Measurements from ENCODE around the gene H2BK1. TPM values are rescaled to one million over a fixed set of nuclear protein-coding genes. Genes with fewer than 3 reads are reported as not detected.

H2BK1 gene
- total and polyA plus RNA-seq, 4 donors: 0.52 TPM; not detected in 3

DNA sequence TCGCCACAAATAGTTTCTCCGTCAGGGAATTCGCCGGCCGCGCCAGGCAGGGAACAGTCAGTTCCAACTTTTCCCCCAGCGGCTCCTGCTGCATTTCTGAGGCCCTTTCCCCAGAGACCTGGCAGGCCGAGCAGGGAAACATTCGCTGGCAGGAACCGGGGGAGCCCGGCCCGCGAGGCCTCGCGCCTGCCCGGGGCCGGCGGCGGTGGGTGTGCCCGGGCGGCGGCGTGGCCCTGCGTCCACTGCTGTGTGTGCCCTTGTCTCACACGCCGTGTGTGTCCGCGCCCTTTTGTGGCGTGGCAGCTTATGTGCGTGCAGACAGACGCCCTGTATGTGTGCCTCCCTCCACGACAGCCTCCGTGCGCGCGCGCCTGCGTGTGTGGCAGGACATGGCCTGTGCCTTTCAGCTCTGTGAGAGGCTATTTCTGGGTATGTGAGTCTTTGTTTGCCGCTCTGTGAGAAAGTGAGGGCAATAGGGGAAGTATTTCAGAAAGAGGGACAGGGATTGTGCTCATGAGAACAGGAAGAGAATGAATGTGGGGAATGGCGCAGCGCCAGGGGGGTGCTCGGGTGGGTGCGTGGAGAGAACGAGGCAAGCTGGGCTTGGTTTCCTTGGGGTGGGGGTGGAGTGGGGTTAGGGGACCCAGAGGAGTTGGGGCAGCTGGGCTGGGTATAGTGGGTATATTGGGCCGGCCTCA is 38.9 kb upstream of the H2BK1 start:
- TF ChIP-seq, protein P1, sequence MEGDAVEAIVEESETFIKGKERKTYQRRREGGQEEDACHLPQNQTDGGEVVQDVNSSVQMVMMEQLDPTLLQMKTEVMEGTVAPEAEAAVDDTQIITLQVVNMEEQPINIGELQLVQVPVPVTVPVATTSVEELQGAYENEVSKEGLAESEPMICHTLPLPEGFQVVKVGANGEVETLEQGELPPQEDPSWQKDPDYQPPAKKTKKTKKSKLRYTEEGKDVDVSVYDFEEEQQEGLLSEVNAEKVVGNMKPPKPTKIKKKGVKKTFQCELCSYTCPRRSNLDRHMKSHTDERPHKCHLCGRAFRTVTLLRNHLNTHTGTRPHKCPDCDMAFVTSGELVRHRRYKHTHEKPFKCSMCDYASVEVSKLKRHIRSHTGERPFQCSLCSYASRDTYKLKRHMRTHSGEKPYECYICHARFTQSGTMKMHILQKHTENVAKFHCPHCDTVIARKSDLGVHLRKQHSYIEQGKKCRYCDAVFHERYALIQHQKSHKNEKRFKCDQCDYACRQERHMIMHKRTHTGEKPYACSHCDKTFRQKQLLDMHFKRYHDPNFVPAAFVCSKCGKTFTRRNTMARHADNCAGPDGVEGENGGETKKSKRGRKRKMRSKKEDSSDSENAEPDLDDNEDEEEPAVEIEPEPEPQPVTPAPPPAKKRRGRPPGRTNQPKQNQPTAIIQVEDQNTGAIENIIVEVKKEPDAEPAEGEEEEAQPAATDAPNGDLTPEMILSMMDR (IDR thresholded peaks at IDR 0.05; ENCODE audit: control extremely low read depth, extremely low read depth): no peak
- Histone ChIP-seq H3K27ac (ENCODE audit: low read depth in 1 of 2, low read length in 1 of 2) (peak overlapping the region; percentile 84 to 97), H3K27me3 (ENCODE audit: control insufficient read depth in 3 of 3, insufficient read depth in 3 of 3, low read length in 2 of 3) (peaks cover 0 to 2% (median 0%) of the 10 kb centered on the region in 3 donors), H3K36me3 (ENCODE audit: control insufficient read depth in 4 of 4, insufficient read depth in 4 of 4, low read length in 4 of 4) (no peaks in the 10 kb centered on the region), H3K9ac (ENCODE audit: insufficient read depth in 1 of 2, low read length in 2 of 2) (peak overlapping the region; percentile 4 to 57), H3K4me1 (ENCODE audit: control insufficient read depth in 5 of 5, insufficient read depth in 5 of 5, low read length in 5 of 5) (peaks cover 0 to 74% (median 20%) of the 10 kb centered on the region in 5 donors), H3K4me3 (peak overlapping the region; percentile 12), H3K9me3 (ENCODE audit: control insufficient read depth in 4 of 4, insufficient read depth in 3 of 4, low read length in 3 of 4) (no peaks in the 10 kb centered on the region)
- 3% methylated on average over 43 to 45 of the region's 45 CpGs for WGBS, 2 donors
- peak; percentile 66 to 80 (median 74) for DNase-seq
- peak; percentile 5 for ATAC-seq (ENCODE audit: insufficient read depth, low FRiP score)

DNA sequence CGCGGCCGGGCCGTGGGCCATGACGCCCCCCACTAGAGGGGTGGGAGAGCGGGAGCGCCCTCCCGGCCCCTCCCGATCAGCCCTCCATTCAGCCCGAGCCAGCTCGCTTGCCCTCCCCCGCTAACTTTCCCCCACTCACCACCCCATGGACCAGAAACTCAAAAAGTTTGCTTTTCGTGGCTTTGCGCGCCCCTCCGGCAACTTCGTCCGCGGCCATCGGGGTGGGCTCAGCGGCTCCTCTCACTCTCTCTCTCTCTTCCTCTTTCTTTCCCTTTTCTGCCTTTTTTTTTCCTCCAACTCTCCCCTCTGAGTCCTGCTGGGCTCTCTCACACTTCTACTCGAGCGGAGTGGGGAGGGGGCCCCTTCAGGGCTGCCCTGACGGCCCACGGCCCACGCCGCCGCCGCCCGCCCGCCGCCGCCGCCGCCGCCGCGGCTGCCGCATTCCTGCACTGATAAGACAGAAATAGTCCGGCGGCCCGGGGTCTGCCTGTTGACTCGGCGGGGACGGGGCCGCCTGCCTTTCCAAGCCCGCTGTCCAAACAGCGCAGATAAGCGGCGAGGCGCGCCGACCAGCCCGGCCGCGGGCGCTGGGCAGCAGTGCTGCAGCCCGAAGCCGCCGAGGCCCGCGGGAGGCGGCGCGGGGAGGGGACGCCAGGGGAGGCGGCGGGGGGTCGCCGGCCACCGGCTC is 38.2 kb upstream of the H2BK1 start, which contains the start of gene SMARCD3:
Gene SMARCD3, minus strand, starts transcription at position 349 of the 688 bp plus-strand sequence. Its CDS starts 132 bp downstream, at position 217.
- peak within 1 kb of the TSS; percentile 54 for H3K4me3 ChIP-seq
- H3K27me3 ChIP-seq (ENCODE audit: control insufficient read depth in 3 of 3, insufficient read depth in 3 of 3, low read length in 2 of 3): peaks cover 0 to 2% (median 0%) of the 10 kb centered on the region in 3 donors
- peaks cover 0 to 78% (median 19%) of the 10 kb centered on the region in 5 donors for H3K4me1 ChIP-seq (ENCODE audit: control insufficient read depth in 5 of 5, insufficient read depth in 5 of 5, low read length in 5 of 5)
- DNase-seq (peak; percentile 85 to 90 (median 89)), ATAC-seq (ENCODE audit: insufficient read depth, low FRiP score) (peak; percentile 43)
- TF ChIP-seq, protein P1 (IDR thresholded peaks at IDR 0.05; ENCODE audit: control extremely low read depth, extremely low read depth): no peak
- peak within 1 kb of the TSS; percentile 4 to 71 for H3K9ac ChIP-seq (ENCODE audit: insufficient read depth in 1 of 2, low read length in 2 of 2)
- WGBS, 2 donors: 1 to 2% methylated on average over 43 to 71 of the region's 71 CpGs
- H3K36me3 ChIP-seq (ENCODE audit: control insufficient read depth in 4 of 4, insufficient read depth in 4 of 4, low read length in 4 of 4): no peaks in the 10 kb centered on the region
- peak within 1 kb of the TSS; percentile 84 to 97 for H3K27ac ChIP-seq (ENCODE audit: low read depth in 1 of 2, low read length in 1 of 2)
- H3K9me3 ChIP-seq (ENCODE audit: control insufficient read depth in 4 of 4, insufficient read depth in 3 of 4, low read length in 3 of 4): no peaks in the 10 kb centered on the region

DNA sequence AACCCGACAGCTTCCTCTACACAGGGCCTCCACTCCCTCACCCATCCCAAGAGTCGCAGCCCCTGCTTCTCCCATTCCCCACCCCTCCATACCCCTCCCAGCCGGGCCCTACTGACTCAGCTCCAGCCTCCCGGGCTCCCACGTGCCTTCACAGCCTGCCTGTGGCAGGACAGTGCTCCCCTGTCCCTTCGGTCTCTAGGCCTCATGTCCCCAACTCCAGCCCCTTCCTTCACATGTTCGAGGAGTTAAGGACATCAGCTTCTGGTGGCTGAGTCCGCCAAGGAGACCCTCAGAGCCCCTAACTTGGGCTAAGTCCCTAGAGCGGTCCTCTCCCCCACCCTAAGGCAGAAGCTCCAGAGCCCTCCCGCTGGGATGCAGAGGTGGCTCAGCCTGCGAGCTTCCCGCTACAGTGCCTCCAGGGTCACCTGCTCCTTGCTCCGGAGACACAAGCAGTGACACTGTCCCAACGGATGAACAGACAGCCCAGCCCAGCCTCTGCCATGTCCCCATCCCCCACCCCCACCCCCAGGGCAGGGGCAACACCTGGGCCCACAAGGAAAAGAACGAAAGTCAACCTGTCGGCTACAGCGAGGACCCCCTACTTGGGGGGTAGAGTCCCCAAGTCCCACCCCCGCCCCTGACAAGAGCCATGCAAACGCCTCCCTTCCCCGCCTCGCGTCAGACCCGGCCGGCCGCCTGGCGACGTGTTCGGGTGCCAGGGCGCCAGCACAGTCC is 37.5 kb upstream of the H2BK1 start:
- peak; percentile 39 to 46 (median 45) for DNase-seq
- peak overlapping the region; percentile 79 to 97 for H3K27ac ChIP-seq (ENCODE audit: low read depth in 1 of 2, low read length in 1 of 2)
- H3K36me3 ChIP-seq (ENCODE audit: control insufficient read depth in 4 of 4, insufficient read depth in 4 of 4, low read length in 4 of 4): peaks cover 0 to 3% (median 0%) of the 10 kb centered on the region in 4 donors
- TF ChIP-seq, protein P1 (IDR thresholded peaks at IDR 0.05; ENCODE audit: control extremely low read depth, extremely low read depth): no peak
- peaks cover 0 to 70% (median 13%) of the 10 kb centered on the region in 5 donors for H3K4me1 ChIP-seq (ENCODE audit: control insufficient read depth in 5 of 5, insufficient read depth in 5 of 5, low read length in 5 of 5)
- H3K27me3 ChIP-seq (ENCODE audit: control insufficient read depth in 3 of 3, insufficient read depth in 3 of 3, low read length in 2 of 3): peaks cover 0 to 2% (median 0%) of the 10 kb centered on the region in 3 donors
- H3K4me3 ChIP-seq: peak overlapping the region; percentile 54
- 9 to 17% methylated on average over 18 to 29 of the region's 29 CpGs for WGBS, 2 donors
- peak overlapping the region in 1 of 2 donors; percentile 71 for H3K9ac ChIP-seq (ENCODE audit: insufficient read depth in 1 of 2, low read length in 2 of 2)
- H3K9me3 ChIP-seq (ENCODE audit: control insufficient read depth in 4 of 4, insufficient read depth in 3 of 4, low read length in 3 of 4): no peaks in the 10 kb centered on the region
- no peak for ATAC-seq (ENCODE audit: insufficient read depth, low FRiP score)
